C4-2B (cell line): ENCODE measurements around the gene LBP.

Source experiments
- CTCF ChIP-seq: fragments of 450-650 bp; conservative IDR thresholded peaks from 2 replicates; pipeline ENCODE4 v1.5.1; 2017; ENCODE audit warnings: mild to moderate bottlenecking
- ZFX ChIP-seq: fragments of 450-650 bp; IDR thresholded peaks from 2 replicates; pipeline ENCODE4 v1.6.1; 2017

GRCh38 chr20:38357653-38358207, 11.4 kb downstream of the LBP start:
- TF ChIP-seq CTCF (no peak), ZFX (no peak)
